Measurements from ENCODE around the gene GPR68. TPM values are rescaled to one million over a fixed set of nuclear protein-coding genes. Genes with fewer than 3 reads are reported as not detected.

Gene GPR68
- total RNA-seq, 1 donor from 2014 or later, result 1.1 TPM

GRCh38 chr14:91238085-91238484, 6.4 kb downstream of the GPR68 start:
- TF ChIP-seq CTCF (conservative IDR thresholded peaks at IDR 0.05; ENCODE audit: low read depth, low read length), result no peak
- no peak for DNase-seq (ENCODE audit: low read depth)
- no peak overlapping the region for H3K4me3 ChIP-seq (ENCODE audit: low read depth, low read length)

GRCh38 chr14:91237219-91237618, 7.3 kb downstream of the GPR68 start:
- no peak for DNase-seq (ENCODE audit: low read depth)
- TF ChIP-seq CTCF (conservative IDR thresholded peaks at IDR 0.05; ENCODE audit: low read depth, low read length), result no peak
- H3K4me3 ChIP-seq (ENCODE audit: low read depth, low read length), result no peak overlapping the region

- no peak for DNase-seq (ENCODE audit: low read depth)
- H3K4me3 ChIP-seq (ENCODE audit: low read depth, low read length), result no peak overlapping the region
- TF ChIP-seq CTCF (conservative IDR thresholded peaks at IDR 0.05; ENCODE audit: low read depth, low read length), result no peak
Observed at GRCh38 chr14:91235841-91236240, 8.7 kb downstream of the GPR68 start.

- H3K4me3 ChIP-seq (ENCODE audit: low read depth, low read length), result no peak overlapping the region
- DNase-seq (ENCODE audit: low read depth), result no peak
- no peak for TF ChIP-seq CTCF (conservative IDR thresholded peaks at IDR 0.05; ENCODE audit: low read depth, low read length)
Observed at GRCh38 chr14:91234791-91235114, 9.8 kb downstream of the GPR68 start.

- H3K4me3 ChIP-seq (ENCODE audit: low read depth, low read length), result no peak overlapping the region
- TF ChIP-seq CTCF (conservative IDR thresholded peaks at IDR 0.05; ENCODE audit: low read depth, low read length), result no peak
- DNase-seq (ENCODE audit: low read depth), result no peak
Observed at GRCh38 chr14:91233936-91234790, 10.3 kb downstream of the GPR68 start.

- no peak for DNase-seq (ENCODE audit: low read depth)
- TF ChIP-seq CTCF (conservative IDR thresholded peaks at IDR 0.05; ENCODE audit: low read depth, low read length), result no peak
- no peak overlapping the region for H3K4me3 ChIP-seq (ENCODE audit: low read depth, low read length)
Observed at GRCh38 chr14:91232603-91233002, 11.9 kb downstream of the GPR68 start.

GRCh38 chr14:91232052-91232451, 12.5 kb downstream of the GPR68 start:
- no peak for DNase-seq (ENCODE audit: low read depth)
- TF ChIP-seq CTCF (conservative IDR thresholded peaks at IDR 0.05; ENCODE audit: low read depth, low read length), result no peak

More at GRCh38 chr14:91232052-91232451, 12.5 kb downstream of the GPR68 start:
- no peak overlapping the region for H3K4me3 ChIP-seq (ENCODE audit: low read depth, low read length)
